Left lung (tissue), 10 donors: ENCODE data around the gene NR3C2. TPM values are rescaled to one million over a fixed set of nuclear protein-coding genes. Genes with fewer than 3 reads are reported as not detected.

Experiments
- ATAC-seq: fragments of 200-7000 bp; cut with Tn5 transposase; one replicate; pipeline ENCODE4 v1.9.1; 2020; ENCODE audit warnings: moderate library complexity
- DNase-seq, 4 donors: peaks; one replicate each; pipeline ENCODE4 v3.0.0-alpha.2; 2013 to 2020
- H3K27ac ChIP-seq, 2 donors: fragments of 200-600 bp; sonication (generic) in 1 of 2; one replicate each; pipeline versions ENCODE4 v1.5.0 to v1.8.0; 2020 to 2021
- H3K27me3 ChIP-seq, 2 donors: fragments of 200-600 bp; sonication (generic) in 1 of 2; one replicate each; pipeline versions ENCODE4 v1.5.0 to v1.8.0; 2020 to 2021
- H3K36me3 ChIP-seq, 2 donors: fragments of 200-600 bp; sonication (generic) in 1 of 2; one replicate each; pipeline versions ENCODE4 v1.5.0 to v1.8.0; 2020 to 2021
- H3K4me1 ChIP-seq, 2 donors: fragments of 200-600 bp; one replicate each; pipeline ENCODE4 v1.8.0; 2021
- H3K4me3 ChIP-seq, 2 donors: fragments of 200-600 bp; sonication (generic) in 1 of 2; one replicate each; pipeline versions ENCODE4 v1.5.0 to v1.8.0; 2020 to 2021; ENCODE audit warnings: mild to moderate bottlenecking in 1 of 2
- H3K9me3 ChIP-seq, 2 donors: fragments of 200-600 bp; sonication (generic) in 1 of 2; one replicate each; pipeline versions ENCODE4 v1.5.0 to v1.8.0; 2020 to 2021
- intact Hi-C, 2 donors: fragments of 100-400 bp; cut with DNase I; formaldehyde crosslinking; loops; one replicate each; pipeline versions ENCODE4 v1.11.2 to v1.14.2; 2022
- polyA plus RNA-seq, 6 donors: library from polyadenylated mRNA; unstranded; fragments of 120-200 nt; gene quantifications; one replicate each; pipeline ENCODE4 v1.2.1, GENCODE V29; 2013; ENCODE audit not compliant: insufficient read length in 6 of 6
- total RNA-seq, 2 donors: library from RNA; stranded (reverse); fragmentation: NEBNext Ultra II Directional; extraction: Animal tissue kit (Norgen Biotek cat#: 25700); gene quantifications; one replicate each; pipeline ENCODE4 v1.2.1, GENCODE V29; 2021
- TF ChIP-seq, protein P1 (sequence below), 2 donors: fragments of 200-600 bp; sonication (generic) in 1 of 2; IDR thresholded peaks; one replicate each; pipeline versions ENCODE4 v1.5.0 to v1.8.0; 2021; ENCODE audit warnings: antibody characterized with exemption in 2 of 2
- donor health status: DM: no; HTN: yes; CAD: no.
- donor health status: DM: no; HTN: no; CAD: no.

NR3C2 gene
- total and polyA plus RNA-seq, 8 donors, result 13.1 to 25.0 (median 17.0) TPM

DNA sequence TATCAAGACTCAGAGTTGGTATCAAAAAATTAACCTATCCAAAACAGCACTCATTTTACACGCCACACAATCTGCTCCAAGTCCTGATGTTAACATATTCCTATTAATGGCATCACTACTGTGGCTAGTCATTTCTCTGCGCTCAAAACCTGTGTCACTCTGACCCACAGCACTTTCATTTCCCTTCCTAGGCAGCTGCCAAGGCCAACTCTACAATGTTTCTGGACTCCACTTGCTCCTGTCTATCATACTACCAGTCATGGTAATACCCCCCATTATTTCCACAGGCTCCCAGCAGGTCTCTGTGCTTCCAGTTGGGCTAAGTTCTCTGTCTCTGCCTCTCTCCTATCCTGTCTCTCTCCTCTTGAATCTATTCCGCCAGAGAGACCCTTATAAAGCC is 323.6 kb downstream of the NR3C2 start:
- ATAC-seq, result no peak
- H3K4me3 ChIP-seq, result no peak overlapping the region
- H3K27ac ChIP-seq, result no peak overlapping the region
- H3K9me3 ChIP-seq, result peaks cover 0 to 18% of the 10 kb centered on the region in 2 donors
- intact Hi-C loops, result no loop called here
- no peak for DNase-seq
- no peaks in the 10 kb centered on the region for H3K27me3 ChIP-seq
- H3K4me1 ChIP-seq, result no peaks in the 10 kb centered on the region
- TF ChIP-seq, protein P1, sequence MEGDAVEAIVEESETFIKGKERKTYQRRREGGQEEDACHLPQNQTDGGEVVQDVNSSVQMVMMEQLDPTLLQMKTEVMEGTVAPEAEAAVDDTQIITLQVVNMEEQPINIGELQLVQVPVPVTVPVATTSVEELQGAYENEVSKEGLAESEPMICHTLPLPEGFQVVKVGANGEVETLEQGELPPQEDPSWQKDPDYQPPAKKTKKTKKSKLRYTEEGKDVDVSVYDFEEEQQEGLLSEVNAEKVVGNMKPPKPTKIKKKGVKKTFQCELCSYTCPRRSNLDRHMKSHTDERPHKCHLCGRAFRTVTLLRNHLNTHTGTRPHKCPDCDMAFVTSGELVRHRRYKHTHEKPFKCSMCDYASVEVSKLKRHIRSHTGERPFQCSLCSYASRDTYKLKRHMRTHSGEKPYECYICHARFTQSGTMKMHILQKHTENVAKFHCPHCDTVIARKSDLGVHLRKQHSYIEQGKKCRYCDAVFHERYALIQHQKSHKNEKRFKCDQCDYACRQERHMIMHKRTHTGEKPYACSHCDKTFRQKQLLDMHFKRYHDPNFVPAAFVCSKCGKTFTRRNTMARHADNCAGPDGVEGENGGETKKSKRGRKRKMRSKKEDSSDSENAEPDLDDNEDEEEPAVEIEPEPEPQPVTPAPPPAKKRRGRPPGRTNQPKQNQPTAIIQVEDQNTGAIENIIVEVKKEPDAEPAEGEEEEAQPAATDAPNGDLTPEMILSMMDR (IDR thresholded peaks at IDR 0.05), result no peak
- peaks cover 0 to 10% of the 10 kb centered on the region in 2 donors for H3K36me3 ChIP-seq

DNA sequence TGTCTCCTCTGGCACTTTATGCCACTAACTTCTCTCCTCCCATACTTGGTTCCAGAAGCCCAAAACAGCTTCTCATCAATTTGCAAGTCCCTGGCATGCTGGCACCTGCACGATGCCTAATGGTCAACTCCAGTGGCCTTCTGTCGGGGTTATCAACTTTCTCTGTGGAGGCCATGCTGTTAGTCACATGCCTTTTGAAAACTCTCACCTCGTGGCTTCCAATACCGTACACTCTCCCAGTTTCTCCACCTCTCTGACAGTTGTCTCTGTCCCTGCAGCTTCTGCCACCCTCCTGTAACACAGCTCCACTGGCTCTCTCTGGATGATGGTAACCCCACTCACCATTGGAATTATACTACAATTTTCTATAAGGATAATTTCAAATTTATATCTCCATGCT is 324.0 kb downstream of the NR3C2 start:
- TF ChIP-seq, protein P1 (IDR thresholded peaks at IDR 0.05), result no peak
- Histone ChIP-seq H3K4me1 (no peaks in the 10 kb centered on the region), H3K9me3 (peaks cover 0 to 14% of the 10 kb centered on the region in 2 donors), H3K36me3 (peaks cover 0 to 14% of the 10 kb centered on the region in 2 donors), H3K4me3 (no peak overlapping the region), H3K27ac (no peak overlapping the region), H3K27me3 (no peaks in the 10 kb centered on the region)
- intact Hi-C loops, result no loop called here
- ATAC-seq, result no peak
- no peak for DNase-seq

DNA sequence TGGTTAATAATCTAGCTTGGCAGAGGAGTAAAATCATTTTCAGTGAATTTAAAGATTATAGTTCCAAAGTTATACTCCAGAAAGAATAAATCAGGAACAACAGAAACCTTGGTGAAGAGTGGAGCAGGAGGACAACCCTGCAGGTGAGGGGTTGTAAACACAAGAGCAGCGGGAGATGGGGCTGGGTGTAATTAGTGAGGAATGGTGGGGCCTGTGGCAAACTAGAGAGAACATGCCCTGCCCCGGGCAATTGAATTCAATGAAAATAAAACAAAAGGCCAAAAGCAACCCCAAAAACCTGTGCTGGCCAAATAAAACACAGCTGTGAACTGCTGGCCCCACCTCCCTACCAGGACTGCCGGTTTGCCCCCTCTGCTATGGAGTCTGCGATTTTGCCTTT is 325.2 kb downstream of the NR3C2 start:
- ATAC-seq, result no peak
- peaks cover 0 to 2% of the 10 kb centered on the region in 2 donors for H3K9me3 ChIP-seq
- H3K27ac ChIP-seq, result no peak overlapping the region
- TF ChIP-seq, protein P1 (IDR thresholded peaks at IDR 0.05), result no peak
- no peak for DNase-seq
- intact Hi-C loops, result no loop called here
- no peaks in the 10 kb centered on the region for H3K27me3 ChIP-seq
- no peaks in the 10 kb centered on the region for H3K4me1 ChIP-seq
- H3K4me3 ChIP-seq, result no peak overlapping the region
- H3K36me3 ChIP-seq, result peaks cover 0 to 17% of the 10 kb centered on the region in 2 donors

DNA sequence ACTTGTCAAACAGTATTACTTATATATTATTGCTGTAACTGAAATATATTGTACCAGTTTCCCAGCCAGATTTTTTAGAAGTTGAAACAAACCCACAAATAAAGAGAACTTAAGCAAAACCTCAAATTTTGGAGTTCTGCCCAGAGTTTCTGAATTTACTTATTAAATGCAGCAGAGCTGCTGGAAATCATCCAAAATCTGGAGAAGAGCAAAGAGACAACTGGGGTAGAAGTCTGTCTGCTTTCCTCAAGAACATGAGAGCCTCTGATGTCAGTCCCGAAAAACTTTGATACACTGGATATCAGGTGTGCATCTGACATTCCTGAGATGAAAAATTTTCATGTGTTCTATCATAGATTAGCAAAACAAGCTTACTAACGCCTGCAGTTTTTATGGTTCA is 325.9 kb downstream of the NR3C2 start:
- no peak for ATAC-seq
- H3K36me3 ChIP-seq, result peaks cover 0 to 17% of the 10 kb centered on the region in 2 donors
- no peaks in the 10 kb centered on the region for H3K9me3 ChIP-seq
- H3K27me3 ChIP-seq, result no peaks in the 10 kb centered on the region
- H3K4me3 ChIP-seq, result no peak overlapping the region
- intact Hi-C loops, result no loop called here
- H3K27ac ChIP-seq, result no peak overlapping the region
- no peaks in the 10 kb centered on the region for H3K4me1 ChIP-seq
- TF ChIP-seq, protein P1 (IDR thresholded peaks at IDR 0.05), result no peak
- peak in 2 of 4 donors; percentile 75 to 88 for DNase-seq

DNA sequence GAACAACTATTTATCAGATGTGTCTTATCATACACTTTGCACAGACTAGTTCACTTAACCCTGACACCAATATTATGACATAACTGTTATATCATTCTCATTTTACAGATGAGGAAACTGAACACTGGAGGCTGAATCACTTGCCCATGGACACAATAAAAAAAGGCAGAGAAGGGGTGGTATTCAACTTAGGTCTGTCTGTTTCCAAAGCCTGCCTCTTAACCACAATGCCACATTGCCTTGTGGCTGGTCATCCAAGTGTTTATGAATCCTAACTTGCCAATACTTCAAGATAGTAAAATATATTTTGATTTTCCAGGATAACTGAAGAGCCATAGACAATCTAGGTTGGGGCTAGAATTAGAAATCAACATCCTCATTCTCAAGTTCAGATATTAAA is 327.8 kb downstream of the NR3C2 start:
- intact Hi-C loops, result no loop called here
- no peak for ATAC-seq
- Histone ChIP-seq H3K27ac (no peak overlapping the region), H3K4me1 (no peaks in the 10 kb centered on the region), H3K9me3 (no peaks in the 10 kb centered on the region), H3K4me3 (no peak overlapping the region), H3K27me3 (no peaks in the 10 kb centered on the region), H3K36me3 (peaks cover 0 to 18% of the 10 kb centered on the region in 2 donors)
- DNase-seq, result no peak
- TF ChIP-seq, protein P1 (IDR thresholded peaks at IDR 0.05), result no peak
